SU-DHL-6 (cell line): Measurements from ENCODE around the gene ICA1.

Experiments used
- EZH2phosphoT487 ChIP-seq: fragments of 200-600 bp; sonication (generic), shearing (Covaris generic); conservative IDR thresholded peaks from 2 replicates; pipeline ENCODE4 v1.6.1; 2018; ENCODE audit warnings: mild to moderate bottlenecking, antibody characterized with exemption, low read length, moderate library complexity, mixed read lengths
- TF ChIP-seq, protein P1 (sequence below): fragments of 200-600 bp; sonication (generic); IDR thresholded peaks from one replicate; pipeline ENCODE4 v1.5.1; 2017; ENCODE audit warnings: antibody characterized with exemption, mild to moderate bottlenecking, low read length, moderate library complexity; ENCODE audit not compliant: insufficient read depth, poor library complexity, severe bottlenecking

DNA sequence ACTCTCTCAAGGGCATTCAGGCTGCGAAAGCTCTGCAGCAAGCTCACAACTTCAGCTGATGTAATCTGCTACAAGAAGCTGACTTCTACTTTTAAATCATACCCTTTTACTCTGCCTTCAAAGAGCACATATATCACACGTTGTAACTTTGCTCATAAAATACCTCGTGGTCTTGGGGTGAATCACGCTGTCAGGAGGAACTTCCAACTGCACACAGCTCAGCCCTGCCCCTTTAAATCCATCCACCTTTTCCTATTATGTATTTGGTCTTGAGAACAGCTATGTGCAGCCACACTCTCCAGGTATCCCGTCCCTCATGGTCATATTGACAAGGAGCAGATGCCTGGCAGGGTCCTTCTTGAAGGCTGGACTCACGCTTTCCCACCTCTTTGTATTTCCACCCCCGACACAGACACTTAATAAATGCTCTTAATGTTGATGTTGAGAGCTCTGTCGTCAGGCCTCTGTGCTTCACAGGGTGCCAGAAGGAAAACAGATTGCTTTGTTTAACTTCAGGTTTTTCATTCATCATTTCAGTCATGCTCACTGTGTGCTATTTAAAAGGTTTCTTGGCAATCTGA is 47.6 kb downstream of the ICA1 start:
- TF ChIP-seq, protein P1, sequence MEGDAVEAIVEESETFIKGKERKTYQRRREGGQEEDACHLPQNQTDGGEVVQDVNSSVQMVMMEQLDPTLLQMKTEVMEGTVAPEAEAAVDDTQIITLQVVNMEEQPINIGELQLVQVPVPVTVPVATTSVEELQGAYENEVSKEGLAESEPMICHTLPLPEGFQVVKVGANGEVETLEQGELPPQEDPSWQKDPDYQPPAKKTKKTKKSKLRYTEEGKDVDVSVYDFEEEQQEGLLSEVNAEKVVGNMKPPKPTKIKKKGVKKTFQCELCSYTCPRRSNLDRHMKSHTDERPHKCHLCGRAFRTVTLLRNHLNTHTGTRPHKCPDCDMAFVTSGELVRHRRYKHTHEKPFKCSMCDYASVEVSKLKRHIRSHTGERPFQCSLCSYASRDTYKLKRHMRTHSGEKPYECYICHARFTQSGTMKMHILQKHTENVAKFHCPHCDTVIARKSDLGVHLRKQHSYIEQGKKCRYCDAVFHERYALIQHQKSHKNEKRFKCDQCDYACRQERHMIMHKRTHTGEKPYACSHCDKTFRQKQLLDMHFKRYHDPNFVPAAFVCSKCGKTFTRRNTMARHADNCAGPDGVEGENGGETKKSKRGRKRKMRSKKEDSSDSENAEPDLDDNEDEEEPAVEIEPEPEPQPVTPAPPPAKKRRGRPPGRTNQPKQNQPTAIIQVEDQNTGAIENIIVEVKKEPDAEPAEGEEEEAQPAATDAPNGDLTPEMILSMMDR: no peak
- no peak for TF ChIP-seq EZH2phosphoT487
